Measurements from ENCODE around the gene KIF1A. TPM values are rescaled to one million over a fixed set of nuclear protein-coding genes. Genes with fewer than 3 reads are reported as not detected.

KIF1A gene
- total RNA-seq, 1 experiment from 2014 or later: 298 TPM

GRCh38 chr2:240708457-240708856 lies 111.6 kb downstream of the KIF1A start:
- CTCF ChIA-PET: no interaction called here
- Mint-ChIP-seq H3K27me3 (ENCODE audit: unreplicated experiment) (peaks cover 66% of the 10 kb centered on the region), H3K27ac (ENCODE audit: unreplicated experiment) (no peak overlapping the region), H3K4me1 (ENCODE audit: low read depth, unreplicated experiment) (no peaks in the 10 kb centered on the region), H3K36me3 (ENCODE audit: insufficient read depth, unreplicated experiment) (peaks cover 13% of the 10 kb centered on the region), H3K9me3 (ENCODE audit: low read depth, unreplicated experiment) (no peaks in the 10 kb centered on the region), H3K4me3 (ENCODE audit: low read depth, unreplicated experiment) (no peak overlapping the region)
- no peak for TF ChIP-seq CTCF (IDR thresholded peaks at IDR 0.05; ENCODE audit: unreplicated experiment)
- DNase-seq: no peak
- intact Hi-C loops (cut with micrococcal nuclease; ENCODE audit: unreplicated experiment): loop anchor here (10.0 kb wide), 1 partner anchor 104 kb away; no protein-coding TSS in a partner anchor
- BruUV-seq (replicated peaks): no TSS peak

- peaks cover 68% of the 10 kb centered on the region for H3K27me3 Mint-ChIP-seq (ENCODE audit: unreplicated experiment)
- no peaks in the 10 kb centered on the region for H3K4me1 Mint-ChIP-seq (ENCODE audit: low read depth, unreplicated experiment)
- CTCF ChIA-PET: no interaction called here
- no peak overlapping the region for H3K27ac Mint-ChIP-seq (ENCODE audit: unreplicated experiment)
- BruUV-seq (replicated peaks): no TSS peak
- no peak for TF ChIP-seq CTCF (IDR thresholded peaks at IDR 0.05; ENCODE audit: unreplicated experiment)
- no peak overlapping the region for H3K4me3 Mint-ChIP-seq (ENCODE audit: low read depth, unreplicated experiment)
- DNase-seq: no peak
- intact Hi-C loops (cut with micrococcal nuclease; ENCODE audit: unreplicated experiment): loop anchor here (10.0 kb wide), 1 partner anchor 103 kb away; no protein-coding TSS in a partner anchor
- no peaks in the 10 kb centered on the region for H3K9me3 Mint-ChIP-seq (ENCODE audit: low read depth, unreplicated experiment)
- peaks cover 8% of the 10 kb centered on the region for H3K36me3 Mint-ChIP-seq (ENCODE audit: insufficient read depth, unreplicated experiment)
Observed at GRCh38 chr2:240707821-240708220, 112.2 kb downstream of the KIF1A start.

GRCh38 chr2:240707043-240707756 lies 112.8 kb downstream of the KIF1A start:
- no peaks in the 10 kb centered on the region for H3K9me3 Mint-ChIP-seq (ENCODE audit: low read depth, unreplicated experiment)
- H3K4me1 Mint-ChIP-seq (ENCODE audit: low read depth, unreplicated experiment): no peaks in the 10 kb centered on the region
- peaks cover 13% of the 10 kb centered on the region for H3K36me3 Mint-ChIP-seq (ENCODE audit: insufficient read depth, unreplicated experiment)
- H3K4me3 Mint-ChIP-seq (ENCODE audit: low read depth, unreplicated experiment): no peak overlapping the region
- H3K27ac Mint-ChIP-seq (ENCODE audit: unreplicated experiment): no peak overlapping the region
- CTCF ChIA-PET: no interaction called here
- DNase-seq: no peak
- no TSS peak for BruUV-seq (replicated peaks)
- intact Hi-C loops (cut with micrococcal nuclease; ENCODE audit: unreplicated experiment): loop anchor here (10.0 kb wide), 1 partner anchor 102 kb away; no protein-coding TSS in a partner anchor
- TF ChIP-seq CTCF (IDR thresholded peaks at IDR 0.05; ENCODE audit: unreplicated experiment): no peak
- H3K27me3 Mint-ChIP-seq (ENCODE audit: unreplicated experiment): peaks cover 74% of the 10 kb centered on the region

- Mint-ChIP-seq H3K4me3 (ENCODE audit: low read depth, unreplicated experiment) (no peak overlapping the region), H3K36me3 (ENCODE audit: insufficient read depth, unreplicated experiment) (peaks cover 9% of the 10 kb centered on the region), H3K27me3 (ENCODE audit: unreplicated experiment) (peaks cover 81% of the 10 kb centered on the region), H3K4me1 (ENCODE audit: low read depth, unreplicated experiment) (no peaks in the 10 kb centered on the region), H3K9me3 (ENCODE audit: low read depth, unreplicated experiment) (no peaks in the 10 kb centered on the region), H3K27ac (ENCODE audit: unreplicated experiment) (no peak overlapping the region)
- intact Hi-C loops (cut with micrococcal nuclease; ENCODE audit: unreplicated experiment): loop anchor here (10.0 kb wide), 1 partner anchor 100 kb away; no protein-coding TSS in a partner anchor
- CTCF ChIA-PET: no interaction called here
- no peak for TF ChIP-seq CTCF (IDR thresholded peaks at IDR 0.05; ENCODE audit: unreplicated experiment)
- DNase-seq: no peak
- BruUV-seq (replicated peaks): no TSS peak
Observed at GRCh38 chr2:240705204-240705791, 114.7 kb downstream of the KIF1A start.
